Activated naive CD8-positive, alpha-beta T cell treated with anti-CD3 and anti-CD28 coated beads, Interleukin-2, amount 10 ng/mL, durations not matched to agents 7 days and 5 days (primary cell): ENCODE results near the gene BLACAT1. TPM values are rescaled to one million over a fixed set of nuclear protein-coding genes. Genes with fewer than 3 reads are reported as not detected.
"Not testable (repeated sequence)": the region's sequence is repeated elsewhere in the genome, so short reads cannot be mapped to it uniquely, and the experiment has no call there.

Experiments used
- ATAC-seq: fragments of 150-1000 bp; cut with Tn5 transposase; one replicate; pipeline ENCODE4 v1.10.0; 2021; ENCODE audit warnings: low read depth, moderate library complexity
- POLR2A ChIA-PET: fragments of 350-600 bp; sonication (Branson Sonifier 250); formaldehyde crosslinking; loops from one replicate; lab custom pipeline; 2021; ENCODE audit warnings: antibody characterized with exemption; lab: Charles Lee
- DNase-seq: peaks from one replicate; pipeline ENCODE4 v3.0.0; 2021
- H3K27ac Mint-ChIP-seq: one replicate; pipeline ENCODE4 v1.8.0; 2022; ENCODE audit warnings: mild to moderate bottlenecking, mixed read lengths
- H3K27me3 Mint-ChIP-seq: one replicate; pipeline ENCODE4 v1.8.0; 2022; ENCODE audit warnings: mild to moderate bottlenecking, moderate library complexity, mixed read lengths
- H3K36me3 Mint-ChIP-seq: one replicate; pipeline ENCODE4 v1.8.0; 2021; ENCODE audit warnings: mild to moderate bottlenecking, mixed read lengths
- H3K4me1 Mint-ChIP-seq: one replicate; pipeline ENCODE4 v1.8.0; 2021; ENCODE audit warnings: mixed read lengths
- H3K4me3 Mint-ChIP-seq: one replicate; pipeline ENCODE4 v1.8.0; 2022; ENCODE audit warnings: mild to moderate bottlenecking, moderate library complexity, mixed read lengths
- H3K9me3 Mint-ChIP-seq: one replicate; pipeline ENCODE4 v1.8.0; 2021; ENCODE audit warnings: mixed read lengths
- total RNA-seq, 2 experiments: library from RNA; stranded (reverse); gene quantifications; one replicate each; pipeline ENCODE4 v1.2.3, GENCODE V29; 2021

BLACAT1 gene
- total RNA-seq, 2 experiments from 2014 or later: 0.51 to 0.83 TPM

- no peak for DNase-seq
Observed at GRCh38 chr1:205493241-205494085, 37.6 kb upstream of the BLACAT1 start.

GRCh38 chr1:205492774-205493173, 36.9 kb upstream of the BLACAT1 start:
- H3K4me1 Mint-ChIP-seq: peaks cover 8% of the 10 kb centered on the region
- H3K27me3 Mint-ChIP-seq: peaks cover 33% of the 10 kb centered on the region
- no peaks in the 10 kb centered on the region for H3K9me3 Mint-ChIP-seq
- H3K27ac Mint-ChIP-seq: no peak overlapping the region
- POLR2A ChIA-PET: no interaction called here
- DNase-seq: no peak
- no peak overlapping the region for H3K4me3 Mint-ChIP-seq
- no peaks in the 10 kb centered on the region for H3K36me3 Mint-ChIP-seq
- ATAC-seq: no peak

More at GRCh38 chr1:205493241-205494085, 37.6 kb upstream of the BLACAT1 start:
- POLR2A ChIA-PET: no interaction called here
- H3K27me3 Mint-ChIP-seq: peaks cover 27% of the 10 kb centered on the region
- H3K27ac Mint-ChIP-seq: no peak overlapping the region
- no peaks in the 10 kb centered on the region for H3K9me3 Mint-ChIP-seq
- H3K4me3 Mint-ChIP-seq: no peak overlapping the region
- H3K36me3 Mint-ChIP-seq: no peaks in the 10 kb centered on the region
- H3K4me1 Mint-ChIP-seq: peaks cover 8% of the 10 kb centered on the region
- peak; percentile 39 for ATAC-seq

- no peaks in the 10 kb centered on the region for H3K9me3 Mint-ChIP-seq
- peaks cover 33% of the 10 kb centered on the region for H3K27me3 Mint-ChIP-seq
- H3K36me3 Mint-ChIP-seq: no peaks in the 10 kb centered on the region
- no peak overlapping the region for H3K27ac Mint-ChIP-seq
- ATAC-seq (no peak), DNase-seq (no peak)
- no peak overlapping the region for H3K4me3 Mint-ChIP-seq
- peaks cover 8% of the 10 kb centered on the region for H3K4me1 Mint-ChIP-seq
- POLR2A ChIA-PET: no interaction called here
Observed at GRCh38 chr1:205492201-205492667, 36.4 kb upstream of the BLACAT1 start.

- Mint-ChIP-seq H3K27ac (no peak overlapping the region), H3K27me3 (peaks cover 33% of the 10 kb centered on the region), H3K4me3 (no peak overlapping the region), H3K36me3 (no peaks in the 10 kb centered on the region), H3K4me1 (peaks cover 8% of the 10 kb centered on the region), H3K9me3 (no peaks in the 10 kb centered on the region)
- ATAC-seq (no peak), DNase-seq (no peak)
- POLR2A ChIA-PET: no interaction called here
Observed at GRCh38 chr1:205491794-205492193, 35.9 kb upstream of the BLACAT1 start.

- ATAC-seq: peak; percentile 75
- peaks cover 38% of the 10 kb centered on the region for H3K27me3 Mint-ChIP-seq
- H3K4me3 Mint-ChIP-seq: no peak overlapping the region
- no peak for DNase-seq
- POLR2A ChIA-PET: interaction anchor here (1.7 kb wide), 1 partner anchor 36 kb away, joined by 8 read pairs; no protein-coding TSS in a partner anchor
- no peaks in the 10 kb centered on the region for H3K36me3 Mint-ChIP-seq
- peaks cover 10% of the 10 kb centered on the region for H3K4me1 Mint-ChIP-seq
- H3K9me3 Mint-ChIP-seq: no peaks in the 10 kb centered on the region
- no peak overlapping the region for H3K27ac Mint-ChIP-seq
Observed at GRCh38 chr1:205488074-205488723, 32.4 kb upstream of the BLACAT1 start.

- Mint-ChIP-seq H3K27me3 (peaks cover 38% of the 10 kb centered on the region), H3K4me1 (peaks cover 23% of the 10 kb centered on the region), H3K9me3 (no peaks in the 10 kb centered on the region), H3K4me3 (no peak overlapping the region), H3K27ac (no peak overlapping the region), H3K36me3 (no peaks in the 10 kb centered on the region)
- no peak for ATAC-seq
- POLR2A ChIA-PET: no interaction called here
- no peak for DNase-seq
Observed at GRCh38 chr1:205486258-205486657, 30.4 kb upstream of the BLACAT1 start.

GRCh38 chr1:205484985-205485967, 29.4 kb upstream of the BLACAT1 start:
- Mint-ChIP-seq H3K36me3 (no peaks in the 10 kb centered on the region), H3K9me3 (no peaks in the 10 kb centered on the region), H3K27me3 (peaks cover 38% of the 10 kb centered on the region), H3K27ac (no peak overlapping the region), H3K4me3 (no peak overlapping the region), H3K4me1 (peaks cover 31% of the 10 kb centered on the region)
- ATAC-seq (peak; percentile 59), DNase-seq (peak; percentile 70)
- POLR2A ChIA-PET: interaction anchor here (0.7 kb wide), 1 partner anchor 131 kb away, joined by 5 read pairs; no protein-coding TSS in a partner anchor

GRCh38 chr1:205483372-205483771, 27.5 kb upstream of the BLACAT1 start:
- Mint-ChIP-seq H3K27me3 (peaks cover 37% of the 10 kb centered on the region), H3K4me3 (no peak overlapping the region), H3K27ac (no peak overlapping the region), H3K9me3 (no peaks in the 10 kb centered on the region), H3K4me1 (peaks cover 31% of the 10 kb centered on the region), H3K36me3 (no peaks in the 10 kb centered on the region)
- POLR2A ChIA-PET: no interaction called here
- ATAC-seq (no peak), DNase-seq (no peak)

- POLR2A ChIA-PET, H3K27ac Mint-ChIP-seq, ATAC-seq, DNase-seq, H3K9me3 Mint-ChIP-seq, H3K4me3 Mint-ChIP-seq, H3K36me3 Mint-ChIP-seq: not testable (repeated sequence)
- H3K4me1 Mint-ChIP-seq: peaks cover 31% of the 10 kb centered on the region
- peaks cover 32% of the 10 kb centered on the region for H3K27me3 Mint-ChIP-seq
Observed at GRCh38 chr1:205482587-205482986, 26.7 kb upstream of the BLACAT1 start.

- peak overlapping the region; percentile 34 for H3K4me3 Mint-ChIP-seq
- H3K27me3 Mint-ChIP-seq: peaks cover 31% of the 10 kb centered on the region
- H3K9me3 Mint-ChIP-seq: peaks cover under 1% of the 10 kb centered on the region
- peaks cover 31% of the 10 kb centered on the region for H3K4me1 Mint-ChIP-seq
- no peak for DNase-seq
- POLR2A ChIA-PET: no interaction called here
- H3K27ac Mint-ChIP-seq: peak overlapping the region; percentile 52
- ATAC-seq: peak; percentile 20
- H3K36me3 Mint-ChIP-seq: no peaks in the 10 kb centered on the region
Observed at GRCh38 chr1:205481629-205482151, 25.8 kb upstream of the BLACAT1 start.

- Mint-ChIP-seq H3K4me3 (peak overlapping the region; percentile 34), H3K4me1 (peaks cover 31% of the 10 kb centered on the region), H3K27me3 (peaks cover 30% of the 10 kb centered on the region), H3K27ac (peak overlapping the region; percentile 20), H3K36me3 (no peaks in the 10 kb centered on the region), H3K9me3 (peaks cover 3% of the 10 kb centered on the region)
- POLR2A ChIA-PET: no interaction called here
- ATAC-seq: no peak
- no peak for DNase-seq
Observed at GRCh38 chr1:205481218-205481617, 25.4 kb upstream of the BLACAT1 start.

GRCh38 chr1:205480349-205480985, 24.6 kb upstream of the BLACAT1 start:
- DNase-seq (peak; percentile 52), ATAC-seq (peak; percentile 70)
- Mint-ChIP-seq H3K4me3 (peak overlapping the region; percentile 49), H3K27ac (peak overlapping the region; percentile 1), H3K27me3 (peaks cover 30% of the 10 kb centered on the region), H3K4me1 (peaks cover 30% of the 10 kb centered on the region), H3K36me3 (no peaks in the 10 kb centered on the region), H3K9me3 (peaks cover 10% of the 10 kb centered on the region)
- POLR2A ChIA-PET: no interaction called here
